GM12801 (cell line): ENCODE measurements around the gene VWA5B1.

Experiments used
- TF ChIP-seq, protein P1 (sequence below): IDR thresholded peaks from one replicate; pipeline ENCODE4 v1.5.1; 2011; ENCODE audit warnings: control low read depth; ENCODE audit not compliant: insufficient read length; ENCODE audit errors: extremely low read depth

Gene VWA5B1

GRCh38 chr1:20275319-20275925 lies 15.3 kb upstream of the VWA5B1 start:
- TF ChIP-seq, protein P1, sequence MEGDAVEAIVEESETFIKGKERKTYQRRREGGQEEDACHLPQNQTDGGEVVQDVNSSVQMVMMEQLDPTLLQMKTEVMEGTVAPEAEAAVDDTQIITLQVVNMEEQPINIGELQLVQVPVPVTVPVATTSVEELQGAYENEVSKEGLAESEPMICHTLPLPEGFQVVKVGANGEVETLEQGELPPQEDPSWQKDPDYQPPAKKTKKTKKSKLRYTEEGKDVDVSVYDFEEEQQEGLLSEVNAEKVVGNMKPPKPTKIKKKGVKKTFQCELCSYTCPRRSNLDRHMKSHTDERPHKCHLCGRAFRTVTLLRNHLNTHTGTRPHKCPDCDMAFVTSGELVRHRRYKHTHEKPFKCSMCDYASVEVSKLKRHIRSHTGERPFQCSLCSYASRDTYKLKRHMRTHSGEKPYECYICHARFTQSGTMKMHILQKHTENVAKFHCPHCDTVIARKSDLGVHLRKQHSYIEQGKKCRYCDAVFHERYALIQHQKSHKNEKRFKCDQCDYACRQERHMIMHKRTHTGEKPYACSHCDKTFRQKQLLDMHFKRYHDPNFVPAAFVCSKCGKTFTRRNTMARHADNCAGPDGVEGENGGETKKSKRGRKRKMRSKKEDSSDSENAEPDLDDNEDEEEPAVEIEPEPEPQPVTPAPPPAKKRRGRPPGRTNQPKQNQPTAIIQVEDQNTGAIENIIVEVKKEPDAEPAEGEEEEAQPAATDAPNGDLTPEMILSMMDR, result no peak

DNA sequence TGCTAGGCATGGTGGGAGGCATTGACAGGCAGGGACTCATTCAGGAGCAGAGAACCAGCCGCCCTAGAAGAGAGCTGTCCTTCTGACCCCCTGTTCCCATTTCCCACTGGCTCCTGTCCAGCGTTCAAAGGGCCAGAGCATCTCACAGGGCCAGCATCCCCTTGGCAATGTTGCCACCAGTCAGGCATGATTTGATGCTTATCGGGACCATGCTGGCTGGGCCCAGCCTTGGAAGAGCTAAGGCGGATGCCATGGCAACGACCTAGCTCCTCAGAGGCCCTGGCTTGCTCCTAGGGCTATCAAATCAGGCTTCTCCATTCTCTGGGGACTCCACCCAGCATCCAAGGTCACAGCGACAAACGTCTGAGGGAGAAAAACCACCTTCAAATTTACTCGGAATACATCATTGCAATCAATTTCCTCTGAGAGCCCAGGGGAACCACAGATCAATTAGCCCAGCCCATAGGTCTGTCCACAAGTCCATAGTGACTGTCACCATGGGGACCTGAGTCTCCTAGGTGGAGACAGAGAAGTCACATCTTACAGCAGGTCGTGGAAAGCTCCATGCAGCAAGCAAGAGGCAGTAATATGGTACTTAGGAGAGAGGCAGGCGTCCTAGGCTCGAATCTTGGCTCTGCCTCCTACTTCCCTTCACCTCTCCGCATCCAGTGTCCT lies 14.1 kb upstream of the VWA5B1 start:
- TF ChIP-seq, protein P1, result no peak

DNA sequence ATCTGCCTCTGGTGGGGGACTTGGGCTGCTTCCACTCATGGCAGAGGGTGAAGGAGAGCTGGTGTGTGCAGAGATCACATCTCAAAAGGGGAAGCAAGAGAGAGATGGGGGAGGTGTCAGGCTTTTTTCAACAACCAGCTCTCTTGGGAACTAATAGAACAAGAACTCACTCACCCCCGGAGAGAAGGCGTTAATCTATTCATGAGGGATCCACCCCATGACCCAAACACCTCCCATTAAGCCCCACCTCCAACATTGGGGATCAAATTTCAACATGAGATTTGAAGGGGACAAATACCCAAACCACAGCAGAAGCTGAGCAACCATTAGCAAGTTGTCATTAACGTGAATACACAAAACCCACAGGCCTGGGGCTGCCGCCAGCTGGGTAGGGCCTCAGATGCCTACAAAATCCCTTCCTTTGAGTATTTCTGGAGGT lies 12.0 kb upstream of the VWA5B1 start:
- TF ChIP-seq, protein P1, result no peak

GRCh38 chr1:20279509-20279908 lies 11.2 kb upstream of the VWA5B1 start:
- TF ChIP-seq, protein P1, result no peak

DNA sequence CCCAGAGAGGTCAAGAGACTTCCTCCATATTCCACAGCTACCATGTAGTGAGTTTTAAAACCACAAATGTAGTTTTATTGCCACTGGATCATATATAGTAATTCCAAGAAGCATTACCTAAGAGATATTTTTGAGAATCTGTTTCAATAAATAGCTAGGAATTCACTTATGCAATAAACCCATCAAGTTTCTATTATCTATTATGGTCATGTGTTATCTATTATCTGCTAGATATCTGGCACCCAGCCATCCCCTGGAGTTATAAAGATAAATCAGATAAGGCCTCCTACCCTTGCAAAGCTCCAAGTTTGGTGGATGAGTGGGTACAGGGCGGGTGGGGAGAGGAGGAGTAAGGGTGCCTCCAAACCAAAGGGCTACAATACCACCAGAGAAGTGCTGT lies 10.3 kb upstream of the VWA5B1 start:
- TF ChIP-seq, protein P1, result no peak

DNA sequence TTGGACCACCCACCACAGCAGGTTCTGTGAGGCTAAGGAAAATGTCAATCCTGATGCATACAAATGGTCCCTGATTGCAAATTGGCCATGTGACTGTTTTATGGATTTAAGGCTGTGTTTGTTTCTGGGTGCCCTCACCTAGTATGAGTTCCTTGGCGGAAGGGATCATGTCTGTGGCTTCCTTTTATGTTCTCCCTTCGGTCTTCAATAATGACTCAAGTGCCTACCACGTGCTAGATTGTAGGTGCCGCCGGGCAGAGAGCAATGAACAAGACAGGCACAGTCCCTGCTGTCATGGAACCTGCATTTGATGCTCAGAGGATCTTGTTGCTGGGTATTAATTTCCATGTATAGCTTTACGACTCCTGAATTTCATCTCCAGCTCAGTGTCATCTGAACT lies 9.8 kb upstream of the VWA5B1 start:
- TF ChIP-seq, protein P1, result no peak

GRCh38 chr1:20281801-20282200 lies 8.9 kb upstream of the VWA5B1 start:
- TF ChIP-seq, protein P1, result no peak
